DMS79 (cell line): ENCODE results near the gene TCEAL3.
"Not testable (repeated sequence)": the region's sequence is repeated elsewhere in the genome, so short reads cannot be mapped to it uniquely, and the experiment has no call there.

Experiments
- DNase-seq: peaks from one replicate; lab custom pipeline; 2025; lab: John Stamatoyannopoulos, UW

TCEAL3 gene

GRCh38 chrX:103607364-103608305, at the start of gene TCEAL3:
TSS of gene TCEAL3 (plus strand) at chrX:103607963. CDS start at chrX:103609065, 1,102 bp downstream.
- DNase-seq, result peak; percentile 62

GRCh38 chrX:103560256-103560655, 47.5 kb upstream of the TCEAL3 start:
- DNase-seq, result no peak

GRCh38 chrX:103562801-103563200, 45.0 kb upstream of the TCEAL3 start:
- no peak for DNase-seq

GRCh38 chrX:103565197-103565596, 42.6 kb upstream of the TCEAL3 start:
- no peak for DNase-seq

GRCh38 chrX:103565752-103566151, 42.0 kb upstream of the TCEAL3 start:
- DNase-seq, result no peak

GRCh38 chrX:103571121-103571520, 36.6 kb upstream of the TCEAL3 start:
- no peak for DNase-seq

GRCh38 chrX:103571726-103572125, 36.0 kb upstream of the TCEAL3 start:
- no peak for DNase-seq

GRCh38 chrX:103573202-103573601, 34.6 kb upstream of the TCEAL3 start:
- no peak for DNase-seq

- no peak for DNase-seq
Measured at GRCh38 chrX:103584596-103584995, 23.2 kb upstream of the TCEAL3 start.

- peak; percentile 22 for DNase-seq
Measured at GRCh38 chrX:103585411-103586313, 22.1 kb upstream of the TCEAL3 start, which contains the start of gene TCEAL4. TSS of gene TCEAL4 (plus strand) at chrX:103585515. CDS start at chrX:103586676, 1,161 bp downstream.

GRCh38 chrX:103586314-103586646, 21.5 kb upstream of the TCEAL3 start:
- DNase-seq, result no peak

GRCh38 chrX:103586659-103587058, 21.1 kb upstream of the TCEAL3 start:
- DNase-seq, result no peak

GRCh38 chrX:103592295-103592694, 15.5 kb upstream of the TCEAL3 start:
- DNase-seq, result not testable (repeated sequence)

GRCh38 chrX:103595202-103595601, 12.6 kb upstream of the TCEAL3 start:
- not testable (repeated sequence) for DNase-seq

GRCh38 chrX:103608306-103608963, 672 bp downstream of the TCEAL3 start:
- no peak for DNase-seq

- no peak for DNase-seq
Measured at GRCh38 chrX:103610282-103610681, 2.5 kb downstream of the TCEAL3 start.

- DNase-seq, result no peak
Measured at GRCh38 chrX:103613362-103613890, 5.7 kb downstream of the TCEAL3 start.

GRCh38 chrX:103614999-103615398, 7.2 kb downstream of the TCEAL3 start:
- no peak for DNase-seq

- no peak for DNase-seq
Measured at GRCh38 chrX:103615781-103616371, 8.1 kb downstream of the TCEAL3 start.

- DNase-seq, result no peak
Measured at GRCh38 chrX:103616676-103617186, 9.0 kb downstream of the TCEAL3 start.

- no peak for DNase-seq
Measured at GRCh38 chrX:103624111-103624510, 16.3 kb downstream of the TCEAL3 start.
